GM18507 (cell line): ENCODE results near the gene MYH6.
"Not testable (repeated sequence)": the region's sequence is repeated elsewhere in the genome, so short reads cannot be mapped to it uniquely, and the experiment has no call there.

ENCODE experiments used
- DNase-seq: peaks from one replicate; pipeline ENCODE4 v3.0.0; 2011; ENCODE audit warnings: low read depth; ENCODE audit not compliant: insufficient read length; ENCODE audit errors: extremely low spot score
- FAIRE-seq: peaks from 2 replicates; lab custom pipeline; 2011; peaks lifted over from hg19 to GRCh38; lab: Jason Lieb, UNC

Gene MYH6

DNA sequence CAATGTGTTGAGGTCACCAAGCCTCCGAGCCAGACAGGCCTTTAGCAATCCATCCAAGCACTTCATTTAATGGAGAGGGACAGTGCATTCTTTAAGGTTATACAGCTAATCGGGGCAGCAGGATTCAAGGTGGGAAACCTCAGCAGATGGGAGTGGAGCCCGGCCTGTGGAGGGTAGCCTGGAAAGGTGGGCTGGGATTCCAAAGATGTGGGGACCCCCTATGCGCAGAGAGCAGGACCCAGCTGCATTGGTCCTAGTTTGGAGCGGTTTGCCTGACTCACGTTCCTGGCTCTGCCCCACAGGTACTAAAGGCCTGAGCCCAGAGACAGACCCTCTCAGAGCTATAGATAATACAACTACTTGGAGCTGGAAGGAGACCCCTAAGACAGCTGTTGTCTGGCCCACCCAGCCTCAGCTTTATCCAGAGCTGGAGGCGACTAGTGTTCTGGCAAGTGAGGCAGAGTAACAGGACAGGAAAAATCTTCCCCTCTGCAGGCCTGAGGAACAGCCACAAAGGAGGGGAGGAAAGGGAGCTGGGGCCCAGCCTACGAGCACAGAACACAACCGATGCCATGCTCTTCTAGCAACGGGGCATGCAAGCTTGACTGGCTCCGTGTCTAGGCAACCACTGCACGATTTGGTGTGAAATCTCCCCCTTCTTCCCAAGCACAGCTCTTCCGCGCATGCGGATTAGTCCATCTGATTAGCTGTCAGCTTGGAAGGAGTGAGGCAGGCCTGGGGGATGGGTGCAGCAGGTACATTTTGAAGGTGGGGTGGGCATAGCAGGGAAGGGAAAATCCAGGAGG is 28.5 kb upstream of the MYH6 start:
- DNase-seq (no peak), FAIRE-seq (no peak)

DNA sequence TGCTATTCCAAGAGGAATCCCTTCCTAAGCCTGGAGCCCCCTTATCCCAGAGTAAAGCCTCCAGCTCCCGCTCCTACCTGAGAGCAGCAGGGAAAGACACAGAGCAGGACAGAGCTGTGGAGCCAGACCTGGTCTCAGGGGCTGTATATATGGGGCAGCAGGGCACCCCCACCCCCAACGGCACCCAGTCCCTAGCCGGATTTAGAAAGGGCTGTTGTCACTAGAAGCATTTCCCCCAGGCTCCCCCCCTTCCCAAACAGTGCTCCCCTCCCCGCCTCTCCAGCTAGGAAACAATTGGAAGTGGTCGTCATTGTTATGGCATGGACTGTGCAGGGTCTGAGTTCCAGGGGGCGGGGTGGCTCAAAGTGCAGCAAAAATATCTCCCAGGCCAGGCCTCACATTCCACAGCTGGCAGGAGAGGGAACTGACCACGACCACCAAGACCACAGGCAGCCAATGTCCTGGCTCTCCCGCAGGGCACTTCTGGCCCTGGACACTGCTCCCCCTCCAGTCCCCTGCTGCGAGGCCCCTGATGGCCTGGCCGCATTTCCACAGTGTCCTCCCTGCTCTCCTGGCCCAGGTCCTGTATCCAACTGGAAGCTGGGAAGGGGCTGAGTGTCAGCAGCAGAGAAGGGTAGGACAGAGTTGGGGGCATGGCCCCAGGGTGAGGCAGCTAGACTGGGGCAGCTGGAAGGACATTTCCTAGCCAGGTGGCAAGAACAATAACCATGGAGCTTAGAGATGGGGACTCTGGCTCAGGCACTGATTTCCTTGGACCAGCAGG is 27.7 kb upstream of the MYH6 start, which contains the start of gene MYH7:
Gene MYH7 (minus strand): TSS at position 118 of the 784 bp plus-strand sequence. CDS start 1,928 bp downstream, outside the sequence.
- FAIRE-seq: no peak
- DNase-seq: no peak

DNA sequence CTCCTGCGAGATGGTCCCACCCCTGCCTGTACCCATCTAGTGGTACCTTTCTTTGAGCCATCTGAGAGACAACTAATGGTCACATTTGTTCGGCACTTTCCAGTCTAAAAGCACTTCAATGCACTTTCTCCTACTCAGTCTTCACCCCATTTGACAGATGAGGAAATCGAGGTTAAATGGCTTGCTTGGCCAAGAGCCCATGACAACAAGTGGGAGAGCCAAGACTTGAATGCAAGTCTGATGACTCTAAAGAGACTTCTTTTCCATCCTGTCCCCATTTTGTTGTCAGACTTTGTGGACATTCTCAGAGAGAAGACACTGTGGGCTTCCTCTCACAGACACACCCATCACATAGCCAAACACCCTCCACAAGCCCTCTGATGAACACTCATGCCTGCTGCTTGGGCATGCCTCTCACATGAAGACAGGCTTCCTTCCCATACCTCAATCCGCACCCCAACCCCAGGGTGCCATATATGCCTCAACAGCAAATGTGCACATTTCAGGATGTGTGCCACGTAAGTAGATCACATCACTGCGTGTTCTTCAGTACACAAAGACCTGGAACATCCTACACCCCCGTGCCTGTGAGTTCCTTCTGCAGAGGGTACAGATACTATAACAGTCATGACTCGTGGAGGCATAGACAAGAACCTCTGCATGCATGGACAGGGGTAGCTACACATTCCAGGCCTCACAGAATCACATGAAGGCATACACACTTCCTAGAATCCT is 26.6 kb upstream of the MYH6 start:
- FAIRE-seq: no peak

DNA sequence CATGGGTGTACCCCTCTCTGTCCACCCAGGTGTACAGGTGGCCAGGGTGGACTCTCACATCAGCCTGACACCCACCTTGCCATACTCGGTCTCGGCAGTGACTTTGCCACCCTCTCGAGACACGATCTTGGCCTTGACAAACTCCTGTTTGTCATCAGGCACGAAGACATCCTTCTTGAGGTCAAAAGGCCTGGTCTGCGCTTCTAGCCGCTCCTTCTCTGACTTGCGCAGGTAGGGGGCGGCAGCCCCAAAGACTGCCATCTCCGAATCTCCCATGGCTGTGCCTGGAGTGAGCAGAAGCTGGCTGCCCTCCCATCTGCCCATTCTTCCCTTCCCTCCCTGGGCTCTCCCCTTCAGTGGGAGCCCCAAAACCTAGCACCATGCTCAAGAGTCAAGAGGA is 25.4 kb upstream of the MYH6 start:
- DNase-seq: no peak
- no peak for FAIRE-seq

More for the DNA sequence above, 26.6 kb upstream of the MYH6 start:
- DNase-seq: no peak

DNA sequence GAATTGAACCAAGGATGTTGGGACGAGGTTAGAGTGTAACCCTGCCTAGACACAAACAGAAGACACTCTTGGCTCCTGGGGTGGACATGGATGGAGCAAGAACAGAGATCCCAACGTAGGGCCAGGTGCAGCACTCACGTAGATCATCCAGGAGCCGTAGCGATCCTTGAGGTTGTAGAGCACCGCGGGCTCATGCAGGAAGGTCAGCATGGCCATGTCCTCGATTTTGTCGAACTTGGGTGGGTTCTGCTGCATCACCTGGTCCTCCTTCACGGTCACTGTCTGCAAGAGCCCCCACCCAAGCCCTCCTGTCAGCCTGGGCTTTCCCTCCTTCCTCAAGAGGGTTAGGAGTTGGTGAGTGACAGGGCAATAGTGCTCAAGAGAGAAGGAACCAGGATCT is 24.9 kb upstream of the MYH6 start:
- DNase-seq (no peak), FAIRE-seq (no peak)

DNA sequence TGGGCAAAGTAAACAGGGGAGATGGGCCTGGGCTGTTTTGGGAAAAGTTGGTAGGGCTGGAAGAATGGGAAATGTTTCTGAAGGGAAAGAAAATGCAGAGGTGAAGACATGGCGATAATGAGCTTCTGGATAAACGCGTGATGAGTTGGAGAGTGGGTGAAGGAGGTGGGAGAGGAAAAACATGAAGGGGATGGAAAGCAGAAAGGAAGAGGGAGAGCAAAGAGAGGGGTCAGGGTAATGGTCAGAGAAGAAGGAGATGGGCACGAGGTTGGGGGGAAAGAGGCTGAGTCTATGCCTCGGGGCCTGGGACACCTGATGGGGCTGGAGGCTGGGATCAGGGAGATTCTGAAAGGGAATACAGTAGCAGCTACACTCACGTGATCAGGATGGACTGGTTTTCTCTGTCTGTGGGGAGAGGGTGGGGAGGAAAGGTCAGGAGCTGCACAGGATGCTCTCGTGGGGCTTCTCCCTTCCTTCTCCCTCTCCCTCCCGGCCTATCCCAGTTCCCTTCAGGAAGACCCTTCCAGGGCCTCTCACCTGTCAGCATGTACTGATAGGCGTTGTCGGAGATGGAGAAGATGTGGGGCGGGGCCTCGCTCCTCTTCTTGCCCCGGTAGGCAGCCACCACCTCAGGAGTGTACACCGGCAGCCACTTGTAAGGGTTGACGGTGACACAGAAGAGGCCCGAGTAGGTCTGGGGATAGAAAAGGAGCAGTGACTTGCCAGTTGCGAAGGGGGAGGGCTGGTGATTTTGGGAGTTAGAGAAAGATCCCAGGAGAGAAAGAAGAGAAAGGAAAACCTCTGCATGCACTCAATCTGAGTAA is 24.2 kb upstream of the MYH6 start:
- FAIRE-seq: no peak
- no peak for DNase-seq

DNA sequence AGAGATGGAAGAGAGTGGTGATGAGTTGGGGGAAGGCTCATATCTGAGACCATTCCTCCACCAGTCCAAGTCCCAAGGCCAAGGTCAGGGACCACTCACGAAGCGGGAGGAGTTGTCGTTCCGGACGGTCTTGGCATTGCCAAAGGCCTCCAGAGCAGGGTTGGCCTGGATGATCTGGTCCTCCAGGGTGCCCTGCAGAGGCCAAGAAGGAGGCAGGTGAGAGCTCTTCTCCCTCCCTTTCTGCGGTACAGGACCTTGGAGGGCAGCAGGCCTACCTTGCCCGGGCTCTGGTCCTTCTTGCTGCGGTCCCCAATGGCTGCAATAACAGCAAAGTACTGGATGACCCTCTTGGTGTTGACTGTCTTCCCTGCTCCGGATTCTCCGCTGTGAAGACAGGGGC is 23.4 kb upstream of the MYH6 start:
- FAIRE-seq: no peak
- no peak for DNase-seq

DNA sequence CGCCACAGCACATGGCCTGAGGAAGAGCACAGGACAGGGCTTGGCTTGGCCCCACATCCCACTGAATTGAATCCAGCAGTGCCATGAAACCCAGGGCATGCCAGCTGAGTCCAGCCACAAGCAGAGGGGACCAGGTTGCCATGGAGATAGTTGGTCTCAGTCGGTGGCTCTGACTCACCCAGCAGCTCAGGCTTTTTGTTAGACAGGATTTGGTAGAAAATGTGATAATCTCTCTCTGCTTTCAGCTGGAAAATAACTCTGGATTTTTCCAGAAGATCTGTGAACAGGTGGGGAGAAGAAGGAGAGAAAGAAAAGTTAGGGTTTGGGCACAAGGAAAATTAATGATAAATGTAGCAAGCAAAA is 22.6 kb upstream of the MYH6 start:
- FAIRE-seq (no peak), DNase-seq (no peak)

DNA sequence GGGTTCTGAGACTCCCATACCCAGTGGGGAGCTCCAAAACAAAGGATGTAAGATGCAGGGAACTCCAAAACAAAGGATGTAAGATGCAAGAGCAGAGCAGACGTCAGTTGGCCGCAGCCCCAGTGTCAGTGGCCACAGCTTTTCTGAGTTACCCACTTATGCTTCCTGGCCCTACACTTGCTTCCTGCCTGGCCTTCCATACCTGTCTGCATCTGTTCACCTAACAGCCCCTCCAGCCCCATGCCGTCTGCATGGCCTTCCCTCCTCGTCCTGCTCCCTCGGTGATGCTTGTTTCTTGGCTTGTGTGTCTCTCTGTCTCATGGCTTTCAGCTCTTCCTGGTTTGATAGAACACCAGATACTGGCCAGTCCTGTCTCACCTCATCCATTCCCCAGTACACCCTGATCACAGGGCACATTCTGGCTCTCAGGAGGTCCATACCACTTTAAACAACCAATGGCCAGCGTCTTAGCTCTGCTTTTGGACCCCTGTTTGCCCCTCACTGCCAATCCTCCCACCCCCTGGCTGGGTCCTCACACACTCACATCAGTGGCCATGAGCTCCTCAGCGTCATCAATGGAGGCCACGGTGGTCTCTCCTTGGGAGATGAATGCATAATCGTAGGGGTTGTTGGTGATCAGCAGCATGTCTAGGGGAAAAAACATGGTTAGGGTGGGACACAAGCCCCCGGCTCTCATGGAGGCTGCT is 22.1 kb upstream of the MYH6 start:
- FAIRE-seq: no peak
- no peak for DNase-seq

DNA sequence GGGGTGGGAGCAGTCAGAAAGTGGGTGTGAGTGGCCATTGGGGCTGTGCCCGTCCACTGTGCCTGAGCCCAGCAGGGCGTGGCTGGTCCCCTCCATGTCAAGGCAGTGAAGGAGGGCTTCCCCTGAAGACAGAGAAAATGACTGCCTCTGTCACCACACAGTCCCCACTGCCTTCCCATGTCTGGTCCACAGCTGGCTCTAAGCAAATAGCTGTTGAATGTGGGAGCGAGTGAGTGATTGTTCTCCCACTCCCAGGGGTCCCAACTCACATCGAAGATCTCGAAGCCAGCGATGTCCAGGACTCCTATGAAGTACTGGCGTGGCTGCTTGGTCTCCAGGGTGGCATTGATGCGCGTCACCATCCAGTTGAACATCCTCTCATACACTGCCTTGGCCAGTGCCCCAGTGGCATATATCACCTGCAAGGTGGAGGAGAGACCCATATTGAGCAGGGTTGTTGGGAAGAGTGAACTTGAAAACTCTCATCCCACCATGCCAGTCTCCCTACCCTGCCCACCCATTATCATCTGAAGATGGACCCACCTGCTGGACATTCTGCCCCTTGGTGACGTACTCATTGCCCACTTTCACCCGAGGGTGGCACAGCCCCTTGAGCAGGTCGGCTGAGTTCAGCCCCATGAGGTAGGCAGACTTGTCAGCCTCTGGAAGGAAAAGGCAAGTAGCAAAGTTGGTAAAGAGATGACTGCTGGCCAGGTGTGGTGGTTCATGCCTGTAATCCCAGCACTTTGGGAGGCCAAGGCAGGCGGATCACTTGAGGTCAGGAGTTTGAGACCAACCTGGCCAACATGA is 20.8 kb upstream of the MYH6 start:
- FAIRE-seq (no peak), DNase-seq (no peak)

DNA sequence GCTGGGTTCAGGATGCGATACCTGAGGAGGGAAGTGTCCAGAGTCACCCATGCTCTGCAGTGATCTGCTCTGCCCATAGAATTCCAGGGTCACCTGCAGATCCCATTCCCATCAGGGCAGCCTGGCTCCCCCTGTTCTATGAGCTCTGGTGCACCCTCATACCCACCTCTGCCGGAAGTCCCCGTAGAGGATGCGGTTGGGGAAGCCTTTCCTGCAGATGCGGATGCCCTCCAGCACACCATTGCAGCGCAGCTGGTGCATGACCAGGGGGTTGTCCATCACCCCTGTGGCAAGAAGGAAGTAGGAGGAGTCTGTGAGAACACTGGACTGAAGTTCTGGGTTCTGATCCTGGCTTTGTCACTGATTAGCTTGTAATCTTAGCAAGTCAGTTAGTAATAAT is 17.7 kb upstream of the MYH6 start:
- DNase-seq: not testable (repeated sequence)
- peak; percentile 59 for FAIRE-seq

DNA sequence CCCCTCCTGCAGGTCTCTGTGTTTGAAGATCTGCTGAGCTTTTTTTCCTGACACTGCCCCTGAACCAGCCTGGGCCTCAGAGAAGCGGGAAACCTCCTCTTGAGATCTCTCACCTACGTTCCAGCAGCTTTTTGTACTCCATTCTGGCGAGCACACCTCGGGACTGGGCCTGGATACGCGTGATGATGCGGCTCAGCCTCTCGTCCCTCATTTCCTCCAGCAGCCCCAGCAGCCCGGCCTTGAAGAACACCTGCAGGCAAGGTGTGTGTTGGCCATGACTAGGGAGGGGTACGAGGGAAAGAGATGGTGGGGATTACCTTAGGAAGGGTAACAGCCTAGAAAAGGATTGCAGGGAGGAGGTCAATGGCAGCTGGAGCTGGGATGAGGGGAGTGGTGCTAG is 17.1 kb upstream of the MYH6 start:
- DNase-seq: no peak
- FAIRE-seq: no peak

DNA sequence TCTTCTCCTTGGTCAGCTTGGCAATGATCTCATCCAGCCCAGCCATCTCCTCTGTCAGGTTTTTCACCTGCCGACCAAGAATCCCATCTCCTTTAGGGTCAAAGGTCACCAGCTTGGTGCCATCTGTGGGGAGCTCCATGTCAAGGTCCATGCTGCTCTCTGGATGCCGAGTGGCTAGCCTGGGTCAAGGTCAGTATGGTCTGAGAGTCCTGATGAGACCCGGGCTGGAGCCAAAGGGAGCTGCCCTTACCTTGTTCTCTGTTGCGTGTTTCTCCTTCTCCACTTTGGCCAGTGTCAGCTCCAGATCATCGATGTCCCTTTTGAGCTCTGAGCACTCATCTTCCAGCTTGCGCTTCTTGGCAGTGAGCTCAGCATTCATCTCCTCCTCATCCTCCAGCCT is 15.6 kb upstream of the MYH6 start:
- no peak for DNase-seq
- no peak for FAIRE-seq

DNA sequence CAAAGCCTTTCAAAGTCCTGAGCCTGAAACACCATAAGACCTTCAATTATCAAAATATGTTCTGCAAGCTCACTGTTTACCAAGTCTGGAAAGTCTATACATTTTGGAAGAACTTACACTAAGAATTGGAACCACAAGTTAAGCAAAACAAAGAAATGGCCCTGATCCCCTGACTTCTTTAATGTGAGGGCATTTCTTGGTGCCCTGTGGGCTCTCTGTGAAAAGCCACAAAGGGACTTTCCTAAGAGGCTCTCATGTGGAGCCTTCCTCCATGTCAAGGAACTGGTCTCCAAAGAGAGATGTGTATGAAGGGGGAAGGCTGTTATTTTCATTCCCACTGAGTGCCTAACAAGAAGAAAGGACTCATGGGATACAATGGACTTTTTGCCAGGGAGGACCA is 13.5 kb upstream of the MYH6 start:
- FAIRE-seq: no peak
- DNase-seq: no peak

DNA sequence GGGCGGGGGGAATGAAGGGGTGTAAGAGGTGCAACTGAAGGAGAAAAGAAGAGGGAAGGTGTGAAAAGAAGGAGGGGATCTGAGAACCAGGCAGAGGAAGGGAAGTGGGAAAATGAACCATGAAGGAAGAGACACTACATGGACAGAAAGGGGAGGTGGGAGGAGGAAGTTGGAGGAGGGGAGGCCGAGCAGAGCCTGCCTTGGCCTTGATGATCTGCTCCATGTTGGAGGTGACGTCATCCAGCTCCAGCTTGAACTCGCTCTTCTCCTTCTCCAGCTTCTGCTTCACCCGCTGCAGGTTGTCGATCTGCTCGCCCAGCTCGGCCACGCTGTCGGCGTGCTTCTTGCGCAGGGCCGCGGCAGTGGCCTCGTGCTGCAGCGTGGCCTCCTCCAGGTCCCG is 11.6 kb upstream of the MYH6 start:
- FAIRE-seq, DNase-seq: not testable (repeated sequence)

DNA sequence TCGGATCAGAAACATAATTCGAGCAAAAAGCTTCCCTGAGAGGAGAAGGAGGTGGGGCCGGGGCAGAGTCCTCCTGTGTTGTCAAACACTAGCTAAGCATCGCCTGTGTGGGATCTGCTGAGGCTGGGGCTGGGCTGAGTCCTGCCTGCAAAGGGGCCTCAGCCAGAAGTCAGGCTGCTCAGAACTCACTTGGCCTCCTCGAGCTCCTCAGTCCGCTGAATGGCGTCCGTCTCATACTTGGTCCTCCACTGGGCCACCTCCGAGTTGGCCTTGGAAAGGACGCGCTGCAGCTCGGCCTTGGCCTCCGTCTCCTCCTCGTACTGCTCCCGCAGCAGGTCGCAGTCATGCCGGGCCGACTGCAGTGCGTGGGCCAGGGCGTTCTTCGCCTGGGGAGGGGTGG is 9.9 kb upstream of the MYH6 start:
- FAIRE-seq: no peak
- DNase-seq: no peak

DNA sequence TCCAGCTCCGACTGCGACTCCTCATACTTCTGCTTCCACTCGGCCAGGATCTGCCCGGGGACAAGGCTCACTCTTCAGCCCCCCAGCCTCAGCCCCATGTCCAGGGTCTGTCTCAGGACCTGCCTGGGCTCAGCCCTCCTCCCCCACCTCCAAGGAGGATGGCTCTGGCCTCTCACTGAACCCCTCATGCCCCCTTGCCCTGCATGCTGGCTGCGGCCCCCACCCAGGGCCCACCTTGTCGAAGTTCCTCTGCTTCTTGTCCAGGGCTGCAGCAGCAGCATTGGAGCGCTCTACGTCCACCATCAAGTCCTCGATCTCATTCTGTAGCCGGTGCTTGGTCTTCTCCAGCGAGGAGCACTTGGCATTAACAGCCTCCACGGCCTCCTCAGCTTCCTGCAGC is 9.2 kb upstream of the MYH6 start:
- DNase-seq, FAIRE-seq: not testable (repeated sequence)

DNA sequence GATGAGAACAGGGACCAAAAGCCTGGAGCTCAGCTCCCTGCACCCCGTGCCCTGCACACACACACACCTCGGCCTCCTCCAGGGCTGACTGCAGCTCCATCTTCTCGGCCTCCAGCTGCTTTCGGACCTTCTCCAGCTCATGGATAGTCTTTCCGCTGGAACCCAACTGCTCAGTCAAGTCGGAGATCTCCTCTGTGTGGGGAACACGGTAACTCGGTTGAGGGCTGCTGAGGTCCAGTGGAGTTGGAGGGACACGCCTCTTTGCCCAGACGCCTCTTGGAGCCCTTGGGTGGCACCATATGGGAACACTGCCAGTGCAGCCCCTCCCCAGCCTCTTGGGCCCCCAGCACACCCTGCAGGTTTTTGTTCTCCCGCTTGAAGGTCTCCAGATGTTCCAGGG is 8.7 kb upstream of the MYH6 start:
- no peak for DNase-seq
- no peak for FAIRE-seq
